Lower lobe of right lung (tissue), 2 donors: ENCODE measurements around the gene JAM3. TPM values are rescaled to one million over a fixed set of nuclear protein-coding genes. Genes with fewer than 3 reads are reported as not detected.

Experiments
- ATAC-seq, 2 donors: fragments of 200-7000 bp; cut with Tn5 transposase; one replicate each; pipeline ENCODE4 v1.9.1; 2020 to 2022; ENCODE audit warnings: mild to moderate bottlenecking in 2 of 2, moderate library complexity in 2 of 2
- DNase-seq: peaks from one replicate; pipeline ENCODE4 v3.0.0-alpha.2; 2020
- H3K27ac ChIP-seq: fragments of 200-600 bp; one replicate; pipeline ENCODE4 v1.8.0; 2022
- H3K27me3 ChIP-seq: fragments of 200-600 bp; one replicate; pipeline ENCODE4 v1.8.0; 2022; ENCODE audit warnings: low read depth
- H3K36me3 ChIP-seq: fragments of 200-600 bp; one replicate; pipeline ENCODE4 v1.8.0; 2022; ENCODE audit warnings: mild to moderate bottlenecking
- H3K4me1 ChIP-seq: fragments of 200-600 bp; one replicate; pipeline ENCODE4 v1.8.0; 2022
- H3K4me3 ChIP-seq: fragments of 200-600 bp; one replicate; pipeline ENCODE4 v1.8.0; 2022; ENCODE audit warnings: mild to moderate bottlenecking
- H3K9me3 ChIP-seq: fragments of 200-600 bp; one replicate; pipeline ENCODE4 v1.8.0; 2022
- CTCF ChIP-seq: fragments of 200-600 bp; IDR thresholded peaks from one replicate; pipeline ENCODE4 v1.8.0; 2022; ENCODE audit warnings: antibody characterized with exemption, mild to moderate bottlenecking
- intact Hi-C: fragments of 100-400 bp; cut with DNase I; formaldehyde crosslinking; loops from one replicate; pipeline ENCODE4 v1.11.0; 2022
- total RNA-seq: library from RNA; stranded (reverse); fragmentation: NEBNext Ultra II Directional; extraction: Animal tissue kit (Norgen Biotek cat#: 25700); gene quantifications from one replicate; pipeline ENCODE4 v1.2.1, GENCODE V29; 2021
- donor health status: DM: no; HTN: yes; CAD: no; lungs with severe emphysema.

Gene JAM3
- total RNA-seq, 1 donor from 2014 or later: 32.1 TPM

GRCh38 chr11:134040386-134041302 lies 28.2 kb upstream of the JAM3 start:
- ATAC-seq (no peak), DNase-seq (no peak)
- H3K9me3 ChIP-seq: no peaks in the 10 kb centered on the region
- intact Hi-C loops: no loop called here
- H3K4me3 ChIP-seq: no peak overlapping the region
- no peaks in the 10 kb centered on the region for H3K36me3 ChIP-seq
- TF ChIP-seq CTCF: no peak
- H3K27me3 ChIP-seq: no peaks in the 10 kb centered on the region
- no peak overlapping the region for H3K27ac ChIP-seq
- H3K4me1 ChIP-seq: peaks cover 21% of the 10 kb centered on the region

- no peak for ATAC-seq
- Histone ChIP-seq H3K4me1 (peaks cover 24% of the 10 kb centered on the region), H3K27ac (no peak overlapping the region), H3K4me3 (no peak overlapping the region), H3K9me3 (no peaks in the 10 kb centered on the region), H3K36me3 (no peaks in the 10 kb centered on the region), H3K27me3 (no peaks in the 10 kb centered on the region)
- intact Hi-C loops: no loop called here
- DNase-seq: no peak
- no peak for TF ChIP-seq CTCF
These were observed 27.5 kb upstream of the JAM3 start for GRCh38 chr11:134041349-134041748.

GRCh38 chr11:134041791-134042696 lies 26.8 kb upstream of the JAM3 start:
- H3K36me3 ChIP-seq: no peaks in the 10 kb centered on the region
- H3K27me3 ChIP-seq: peaks cover 2% of the 10 kb centered on the region
- DNase-seq: no peak
- peaks cover 24% of the 10 kb centered on the region for H3K4me1 ChIP-seq
- no peak overlapping the region for H3K4me3 ChIP-seq
- TF ChIP-seq CTCF: no peak
- intact Hi-C loops: no loop called here
- H3K27ac ChIP-seq: no peak overlapping the region
- no peak for ATAC-seq
- H3K9me3 ChIP-seq: no peaks in the 10 kb centered on the region

GRCh38 chr11:134043821-134044420 lies 25.0 kb upstream of the JAM3 start:
- intact Hi-C loops: no loop called here
- H3K4me3 ChIP-seq: no peak overlapping the region
- ATAC-seq (no peak), DNase-seq (no peak)
- no peaks in the 10 kb centered on the region for H3K9me3 ChIP-seq
- peaks cover 12% of the 10 kb centered on the region for H3K4me1 ChIP-seq
- no peak for TF ChIP-seq CTCF
- H3K27ac ChIP-seq: no peak overlapping the region
- H3K27me3 ChIP-seq: peaks cover 10% of the 10 kb centered on the region
- no peaks in the 10 kb centered on the region for H3K36me3 ChIP-seq

- TF ChIP-seq CTCF: no peak
- Histone ChIP-seq H3K27me3 (peaks cover 10% of the 10 kb centered on the region), H3K9me3 (no peaks in the 10 kb centered on the region), H3K36me3 (no peaks in the 10 kb centered on the region), H3K4me1 (peaks cover 8% of the 10 kb centered on the region), H3K27ac (no peak overlapping the region), H3K4me3 (no peak overlapping the region)
- DNase-seq (no peak), ATAC-seq (no peak)
- intact Hi-C loops: no loop called here
These were observed 24.2 kb upstream of the JAM3 start for GRCh38 chr11:134044514-134045284.
